ENCODE results near the gene RHOF. TPM values are rescaled to one million over a fixed set of nuclear protein-coding genes. Genes with fewer than 3 reads are reported as not detected.
"Not testable (repeated sequence)": the region's sequence is repeated elsewhere in the genome, so short reads cannot be mapped to it uniquely, and the experiment has no call there.

Gene RHOF
- total and polyA plus RNA-seq, 4 donors = 0.97 to 7.0 (median 3.5) TPM

- TF ChIP-seq GABPA (IDR thresholded peaks at IDR 0.05 in 1 of 2, conservative IDR thresholded peaks at IDR 0.05 in 1 of 2) (no peak), RAD21 (IDR thresholded peaks at IDR 0.05) (no peak), FOXA1 (IDR thresholded peaks at IDR 0.05) (no peak)
- TF ChIP-seq, protein P1, sequence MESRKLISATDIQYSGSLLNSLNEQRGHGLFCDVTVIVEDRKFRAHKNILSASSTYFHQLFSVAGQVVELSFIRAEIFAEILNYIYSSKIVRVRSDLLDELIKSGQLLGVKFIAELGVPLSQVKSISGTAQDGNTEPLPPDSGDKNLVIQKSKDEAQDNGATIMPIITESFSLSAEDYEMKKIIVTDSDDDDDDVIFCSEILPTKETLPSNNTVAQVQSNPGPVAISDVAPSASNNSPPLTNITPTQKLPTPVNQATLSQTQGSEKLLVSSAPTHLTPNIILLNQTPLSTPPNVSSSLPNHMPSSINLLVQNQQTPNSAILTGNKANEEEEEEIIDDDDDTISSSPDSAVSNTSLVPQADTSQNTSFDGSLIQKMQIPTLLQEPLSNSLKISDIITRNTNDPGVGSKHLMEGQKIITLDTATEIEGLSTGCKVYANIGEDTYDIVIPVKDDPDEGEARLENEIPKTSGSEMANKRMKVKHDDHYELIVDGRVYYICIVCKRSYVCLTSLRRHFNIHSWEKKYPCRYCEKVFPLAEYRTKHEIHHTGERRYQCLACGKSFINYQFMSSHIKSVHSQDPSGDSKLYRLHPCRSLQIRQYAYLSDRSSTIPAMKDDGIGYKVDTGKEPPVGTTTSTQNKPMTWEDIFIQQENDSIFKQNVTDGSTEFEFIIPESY (IDR thresholded peaks at IDR 0.05) = no peak
These were observed 44.8 kb downstream of the RHOF start (continued) for GRCh38 chr12:121748571-121749265.

- Histone ChIP-seq H3K27me3 (ENCODE audit: control insufficient read depth in 4 of 4, insufficient read depth in 4 of 4, low read length in 3 of 4) (no peaks in the 10 kb centered on the region), H3K4me3 (ENCODE audit: low read depth in 1 of 3, low read length in 3 of 3) (no peak overlapping the region), H3K36me3 (ENCODE audit: control insufficient read depth in 4 of 4, insufficient read depth in 3 of 4, low read depth in 1 of 4, low read length in 3 of 4) (peaks cover 0 to 2% (median under 1%) of the 10 kb centered on the region in 4 donors), H3K27ac (ENCODE audit: low read depth in 1 of 2, low read length in 2 of 2) (peak overlapping the region; percentile 4 to 63), H3K9ac (ENCODE audit: low read depth in 1 of 2, low read length in 2 of 2) (no peak overlapping the region), H3K4me1 (ENCODE audit: control insufficient read depth in 4 of 4, insufficient read depth in 4 of 4, low read length in 3 of 4) (peaks cover 0 to 10% (median 2%) of the 10 kb centered on the region in 4 donors), H3K9me3 (ENCODE audit: control insufficient read depth in 4 of 4, low read length in 3 of 4) (no peaks in the 10 kb centered on the region)
- 86% methylated on average over 13 of the region's 13 CpGs for WGBS
- TF ChIP-seq MAX (IDR thresholded peaks at IDR 0.05) = no peak
- no peak for TF ChIP-seq RXRA (IDR thresholded peaks at IDR 0.05)
- TF ChIP-seq, protein P1 (IDR thresholded peaks at IDR 0.05) = no peak
- TF ChIP-seq GABPA (IDR thresholded peaks at IDR 0.05 in 1 of 2, conservative IDR thresholded peaks at IDR 0.05 in 1 of 2) = no peak
- TF ChIP-seq FOXA1 (IDR thresholded peaks at IDR 0.05) = no peak
- TF ChIP-seq, protein P2, sequence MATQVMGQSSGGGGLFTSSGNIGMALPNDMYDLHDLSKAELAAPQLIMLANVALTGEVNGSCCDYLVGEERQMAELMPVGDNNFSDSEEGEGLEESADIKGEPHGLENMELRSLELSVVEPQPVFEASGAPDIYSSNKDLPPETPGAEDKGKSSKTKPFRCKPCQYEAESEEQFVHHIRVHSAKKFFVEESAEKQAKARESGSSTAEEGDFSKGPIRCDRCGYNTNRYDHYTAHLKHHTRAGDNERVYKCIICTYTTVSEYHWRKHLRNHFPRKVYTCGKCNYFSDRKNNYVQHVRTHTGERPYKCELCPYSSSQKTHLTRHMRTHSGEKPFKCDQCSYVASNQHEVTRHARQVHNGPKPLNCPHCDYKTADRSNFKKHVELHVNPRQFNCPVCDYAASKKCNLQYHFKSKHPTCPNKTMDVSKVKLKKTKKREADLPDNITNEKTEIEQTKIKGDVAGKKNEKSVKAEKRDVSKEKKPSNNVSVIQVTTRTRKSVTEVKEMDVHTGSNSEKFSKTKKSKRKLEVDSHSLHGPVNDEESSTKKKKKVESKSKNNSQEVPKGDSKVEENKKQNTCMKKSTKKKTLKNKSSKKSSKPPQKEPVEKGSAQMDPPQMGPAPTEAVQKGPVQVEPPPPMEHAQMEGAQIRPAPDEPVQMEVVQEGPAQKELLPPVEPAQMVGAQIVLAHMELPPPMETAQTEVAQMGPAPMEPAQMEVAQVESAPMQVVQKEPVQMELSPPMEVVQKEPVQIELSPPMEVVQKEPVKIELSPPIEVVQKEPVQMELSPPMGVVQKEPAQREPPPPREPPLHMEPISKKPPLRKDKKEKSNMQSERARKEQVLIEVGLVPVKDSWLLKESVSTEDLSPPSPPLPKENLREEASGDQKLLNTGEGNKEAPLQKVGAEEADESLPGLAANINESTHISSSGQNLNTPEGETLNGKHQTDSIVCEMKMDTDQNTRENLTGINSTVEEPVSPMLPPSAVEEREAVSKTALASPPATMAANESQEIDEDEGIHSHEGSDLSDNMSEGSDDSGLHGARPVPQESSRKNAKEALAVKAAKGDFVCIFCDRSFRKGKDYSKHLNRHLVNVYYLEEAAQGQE (IDR thresholded peaks at IDR 0.05) = no peak
- TF ChIP-seq NR2F2 (IDR thresholded peaks at IDR 0.05) = no peak
- no peak for TF ChIP-seq HNF4G (IDR thresholded peaks at IDR 0.05)
- no peak for TF ChIP-seq HNF4A (conservative IDR thresholded peaks at IDR 0.05)
- DNase-seq (ENCODE audit: low spot score) = no peak
These were observed 45.3 kb downstream of the RHOF start for GRCh38 chr12:121748218-121748570.

DNA sequence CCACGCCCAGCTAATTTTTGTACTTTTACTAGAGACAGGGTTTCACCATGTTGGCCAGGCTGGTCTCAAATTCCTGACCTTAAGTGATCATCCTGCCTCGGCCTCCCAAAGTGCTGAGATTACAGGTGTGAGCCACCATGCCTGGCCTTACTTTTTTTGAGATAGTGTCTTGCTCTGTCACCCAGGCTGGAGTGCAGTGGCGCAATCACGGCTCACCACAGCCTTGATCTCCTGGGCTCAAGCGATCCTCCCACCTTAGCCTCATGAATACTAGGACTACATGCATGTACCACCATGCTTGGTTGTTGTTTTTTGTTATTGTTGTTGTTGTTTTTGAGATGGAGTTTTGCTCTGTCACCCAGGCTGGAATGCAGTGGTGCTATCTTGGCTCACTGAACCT is 47.9 kb downstream of the RHOF start:
- H3K36me3 ChIP-seq (ENCODE audit: control insufficient read depth in 4 of 4, insufficient read depth in 3 of 4, low read depth in 1 of 4, low read length in 3 of 4); DNase-seq (ENCODE audit: low spot score); H3K4me3 ChIP-seq (ENCODE audit: low read depth in 1 of 3, low read length in 3 of 3): not testable (repeated sequence)

More for the DNA sequence above, 47.9 kb downstream of the RHOF start:
- 97% methylated on average over 5 of the region's 5 CpGs for WGBS
- not testable (repeated sequence) for H3K9ac ChIP-seq (ENCODE audit: low read depth in 1 of 2, low read length in 2 of 2); H3K27me3 ChIP-seq (ENCODE audit: control insufficient read depth in 4 of 4, insufficient read depth in 4 of 4, low read length in 3 of 4); H3K9me3 ChIP-seq (ENCODE audit: control insufficient read depth in 4 of 4, low read length in 3 of 4); H3K4me1 ChIP-seq (ENCODE audit: control insufficient read depth in 4 of 4, insufficient read depth in 4 of 4, low read length in 3 of 4); H3K27ac ChIP-seq (ENCODE audit: low read depth in 1 of 2, low read length in 2 of 2)
